WTC11 (cell line): ENCODE measurements around the gene AKT1. TPM values are rescaled to one million over a fixed set of nuclear protein-coding genes. Genes with fewer than 3 reads are reported as not detected.
"Not testable (repeated sequence)": the region's sequence is repeated elsewhere in the genome, so short reads cannot be mapped to it uniquely, and the experiment has no call there.

Experiments used
- ATAC-seq: fragments of 200-7000 bp; cut with Tn5 transposase; 2 replicates; pipeline ENCODE4 v1.10.0; 2021; ENCODE audit warnings: mild to moderate bottlenecking, moderate library complexity
- CTCF ChIA-PET: fragments of 300-600 bp; sonication (Branson Sonifier 250); formaldehyde crosslinking; loops from one replicate; lab custom pipeline; 2021; ENCODE audit warnings: antibody characterized with exemption; lab: Charles Lee
- POLR2A ChIA-PET: fragments of 350-600 bp; sonication (Branson Sonifier 250); formaldehyde crosslinking; loops from one replicate; lab custom pipeline; 2021; ENCODE audit warnings: antibody characterized with exemption; lab: Charles Lee
- DNase-seq: peaks from one replicate; pipeline ENCODE4 v3.0.0; 2021; ENCODE audit warnings: low spot score
- H3K27ac Mint-ChIP-seq: 2 replicates; pipeline ENCODE4 v1.8.0; 2021; ENCODE audit warnings: mixed read lengths
- H3K27me3 Mint-ChIP-seq: 2 replicates; pipeline ENCODE4 v1.8.0; 2021; ENCODE audit warnings: low read depth, mild to moderate bottlenecking, moderate library complexity, mixed read lengths
- H3K36me3 Mint-ChIP-seq: 2 replicates; pipeline ENCODE4 v1.8.0; 2021; ENCODE audit warnings: mixed read lengths
- H3K4me1 Mint-ChIP-seq: 2 replicates; pipeline ENCODE4 v1.8.0; 2022; ENCODE audit warnings: mixed read lengths
- H3K4me3 Mint-ChIP-seq: 2 replicates; pipeline ENCODE4 v1.8.0; 2021; ENCODE audit warnings: mild to moderate bottlenecking, moderate library complexity, mixed read lengths
- H3K9me3 Mint-ChIP-seq: 2 replicates; pipeline ENCODE4 v1.8.0; 2021; ENCODE audit warnings: mixed read lengths
- CDX4 ChIP-seq: fragments of 250-450 bp; sonication (Bioruptor Pico); IDR thresholded peaks from 2 replicates; pipeline ENCODE4 v1.9.0; 2021; ENCODE audit warnings: moderate library complexity, mild to moderate bottlenecking, inconsistent platforms, borderline replicate concordance
- CTCF ChIP-seq: fragments of 200-600 bp; IDR thresholded peaks from 2 replicates; pipeline ENCODE4 v1.8.0; 2022; ENCODE audit warnings: antibody characterized with exemption
- ETV6 ChIP-seq: sonication (generic); formaldehyde crosslinking; IDR thresholded peaks from 2 replicates; pipeline ENCODE4 v1.8.1; 2022; ENCODE audit warnings: mild to moderate bottlenecking, missing genetic modification reagents
- GTF2I ChIP-seq: fragments of 250-450 bp; sonication (Bioruptor Pico); conservative IDR thresholded peaks from 2 replicates; pipeline ENCODE4 v1.4.0; 2021; ENCODE audit warnings: mild to moderate bottlenecking
- HMGXB4 ChIP-seq: sonication (generic); formaldehyde crosslinking; IDR thresholded peaks from 2 replicates; pipeline ENCODE4 v1.8.1; 2023; ENCODE audit warnings: mild to moderate bottlenecking, moderate library complexity, missing genetic modification reagents
- MYBL2 ChIP-seq: sonication (generic); formaldehyde crosslinking; IDR thresholded peaks from 2 replicates; pipeline ENCODE4 v1.8.1; 2023; ENCODE audit warnings: mild to moderate bottlenecking, moderate library complexity, missing genetic modification reagents
- NR1H2 ChIP-seq: sonication (generic); formaldehyde crosslinking; IDR thresholded peaks from 2 replicates; pipeline ENCODE4 v1.9.0; 2021; ENCODE audit warnings: mild to moderate bottlenecking, moderate library complexity, missing genetic modification reagents
- PRRX2 ChIP-seq: fragments of 250-450 bp; sonication (Bioruptor Pico); IDR thresholded peaks from 2 replicates; pipeline ENCODE4 v1.8.0; 2021; ENCODE audit warnings: mild to moderate bottlenecking
- SOX15 ChIP-seq: fragments of 250-450 bp; sonication (Bioruptor Pico); IDR thresholded peaks from 2 replicates; pipeline ENCODE4 v1.9.0; 2021; ENCODE audit warnings: mild to moderate bottlenecking
- ZNF219 ChIP-seq: sonication (generic); formaldehyde crosslinking; IDR thresholded peaks from 2 replicates; pipeline ENCODE4 v1.8.0; 2023; ENCODE audit warnings: missing genetic modification reagents, mild to moderate bottlenecking, borderline replicate concordance
- ZNF416 ChIP-seq: fragments of 250-450 bp; sonication (Bioruptor Pico); IDR thresholded peaks from 2 replicates; pipeline ENCODE4 v1.9.0; 2021; ENCODE audit warnings: mild to moderate bottlenecking, inconsistent platforms
- ZNF423 ChIP-seq: fragments of 250-450 bp; sonication (Bioruptor Pico); IDR thresholded peaks from 2 replicates; pipeline ENCODE4 v2.1.2; 2022; ENCODE audit warnings: mild to moderate bottlenecking, moderate library complexity
- ZNF671 ChIP-seq: fragments of 250-450 bp; sonication (Bioruptor Pico); IDR thresholded peaks from 2 replicates; pipeline ENCODE4 v1.8.0; 2021; ENCODE audit warnings: mild to moderate bottlenecking
- total RNA-seq: library from RNA; stranded (reverse); gene quantifications from 3 replicates; pipeline ENCODE4 v1.2.3, GENCODE V29; 2021
- TF ChIP-seq, protein P1 (sequence below): sonication (generic); formaldehyde crosslinking; IDR thresholded peaks from 2 replicates; pipeline ENCODE4 v1.8.1; 2022; ENCODE audit warnings: mild to moderate bottlenecking, missing genetic modification reagents, moderate library complexity, borderline replicate concordance

The AKT1 gene
- total RNA-seq, 1 experiment from 2014 or later, result 121 TPM

- Mint-ChIP-seq H3K9me3 (no peaks in the 10 kb centered on the region), H3K36me3 (no peaks in the 10 kb centered on the region; the same call in 1 of the 2 replicates), H3K4me3 (no peak overlapping the region), H3K4me1 (peaks cover 20% of the 10 kb centered on the region), H3K27ac (no peak overlapping the region), H3K27me3 (peaks cover 5% of the 10 kb centered on the region)
- ChIA-PET POLR2A (interaction anchor here (1.3 kb wide), 1 partner anchor 66 kb away, joined by 3 read pairs; the partner anchor contains the start of gene SIVA1), CTCF (interaction anchor here (1.2 to 5.2 kb wide), 2 partner anchors 50 to 137 kb away, joined by 3 to 58 read pairs; no protein-coding TSS in a partner anchor)
- no peak for TF ChIP-seq ZNF671
- TF ChIP-seq, protein P1, sequence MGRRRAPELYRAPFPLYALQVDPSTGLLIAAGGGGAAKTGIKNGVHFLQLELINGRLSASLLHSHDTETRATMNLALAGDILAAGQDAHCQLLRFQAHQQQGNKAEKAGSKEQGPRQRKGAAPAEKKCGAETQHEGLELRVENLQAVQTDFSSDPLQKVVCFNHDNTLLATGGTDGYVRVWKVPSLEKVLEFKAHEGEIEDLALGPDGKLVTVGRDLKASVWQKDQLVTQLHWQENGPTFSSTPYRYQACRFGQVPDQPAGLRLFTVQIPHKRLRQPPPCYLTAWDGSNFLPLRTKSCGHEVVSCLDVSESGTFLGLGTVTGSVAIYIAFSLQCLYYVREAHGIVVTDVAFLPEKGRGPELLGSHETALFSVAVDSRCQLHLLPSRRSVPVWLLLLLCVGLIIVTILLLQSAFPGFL (CRISPR knock-in tag), result no peak
- no peak for TF ChIP-seq ZNF423 (CRISPR knock-in tag)
- no peak for TF ChIP-seq MYBL2 (CRISPR knock-in tag)
- TF ChIP-seq ZNF416 (CRISPR knock-in tag), result no peak
- TF ChIP-seq ZNF219 (CRISPR knock-in tag), result no peak
- TF ChIP-seq HMGXB4 (CRISPR knock-in tag), result no peak
- no peak for ATAC-seq
- DNase-seq, result peak; percentile 2
These were observed 23.2 kb upstream of the AKT1 start for GRCh38 chr14:104818714-104819161.

GRCh38 chr14:104817930-104818713, 22.6 kb upstream of the AKT1 start:
- Mint-ChIP-seq H3K27ac (no peak overlapping the region), H3K27me3 (peaks cover 2% of the 10 kb centered on the region; the same call in 1 of the 2 replicates), H3K36me3 (no peaks in the 10 kb centered on the region; the same call in 1 of the 2 replicates), H3K9me3 (no peaks in the 10 kb centered on the region), H3K4me3 (no peak overlapping the region), H3K4me1 (peaks cover 20% of the 10 kb centered on the region)
- DNase-seq (peak; percentile 2), ATAC-seq (no peak)
- ChIA-PET POLR2A (interaction anchor here (1.3 kb wide), 1 partner anchor 66 kb away, joined by 3 read pairs; the partner anchor contains the start of gene SIVA1), CTCF (interaction anchor here (1.2 to 5.2 kb wide), 2 partner anchors 49 to 137 kb away, joined by 3 to 58 read pairs; no protein-coding TSS in a partner anchor)
- TF ChIP-seq ETV6 (CRISPR knock-in tag) (no peak), GTF2I (CRISPR knock-in tag) (0 out of 2 replicates have a peak, but pooled peaks have one; percentile 40), ZNF416 (CRISPR knock-in tag) (peak; percentile 57; the same call in 1 of the 2 replicates), SOX15 (CRISPR knock-in tag) (no peak), MYBL2 (CRISPR knock-in tag) (no peak), CTCF (no peak), CDX4 (no peak)

DNA sequence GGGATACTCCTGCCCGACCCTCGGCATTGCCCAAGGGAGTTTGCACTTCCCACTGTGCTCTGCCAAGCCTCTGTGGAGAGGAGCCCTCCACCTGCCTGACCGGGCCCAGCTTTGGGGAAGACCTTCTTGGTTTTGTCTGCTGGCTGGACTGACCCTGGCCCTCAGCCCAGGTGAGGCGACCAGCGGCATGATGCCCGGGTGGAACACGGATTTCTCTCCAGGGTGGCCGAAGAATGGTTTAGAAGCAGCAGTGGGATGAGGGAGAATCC, 21.0 kb upstream of the AKT1 start:
- TF ChIP-seq PRRX2 (CRISPR knock-in tag), result no peak
- no peak for TF ChIP-seq ZNF671
- no peak for TF ChIP-seq NR1H2 (CRISPR knock-in tag)
- TF ChIP-seq, all 79 proteins: peak for 0
- DNase-seq (no peak), ATAC-seq (no peak)
- Mint-ChIP-seq H3K27ac (peak overlapping the region; percentile 78; the same call in 1 of the 2 replicates), H3K27me3 (peaks cover 2% of the 10 kb centered on the region; the same call in 1 of the 2 replicates), H3K4me3 (peak overlapping the region; percentile 91), H3K4me1 (peaks cover 20% of the 10 kb centered on the region), H3K9me3 (no peaks in the 10 kb centered on the region), H3K36me3 (no peaks in the 10 kb centered on the region; the same call in 1 of the 2 replicates)
- CTCF ChIA-PET, result no interaction called here
- POLR2A ChIA-PET, result no interaction called here

- peak overlapping the region; percentile 91 for H3K4me3 Mint-ChIP-seq
- H3K27ac Mint-ChIP-seq, DNase-seq, H3K36me3 Mint-ChIP-seq, POLR2A ChIA-PET, H3K9me3 Mint-ChIP-seq, H3K4me1 Mint-ChIP-seq, ATAC-seq, H3K27me3 Mint-ChIP-seq: not testable (repeated sequence)
- CTCF ChIA-PET, result interaction anchor here (1.0 kb wide), 1 partner anchor 11 kb away, joined by 4 read pairs; no protein-coding TSS in a partner anchor
These were observed 19.2 kb upstream of the AKT1 start for GRCh38 chr14:104814701-104815100.
